Sigmoid colon (tissue), 7 donors: Measurements from ENCODE around the gene GAGE10. TPM values are rescaled to one million over a fixed set of nuclear protein-coding genes. Genes with fewer than 3 reads are reported as not detected.

Experiments
- DNase-seq: peaks from one replicate; pipeline ENCODE4 v3.0.0-alpha.2; 2019
- H3K27ac ChIP-seq, 4 donors: fragments of 200-600 bp; sonication (generic); one replicate each; pipeline ENCODE4 v1.5.1; 2016 to 2019; ENCODE audit warnings: mild to moderate bottlenecking in 1 of 4
- H3K27me3 ChIP-seq, 3 donors: fragments of 200-600 bp; sonication (generic); one replicate each; pipeline ENCODE4 v1.5.1; 2019; ENCODE audit warnings: mild to moderate bottlenecking in 1 of 3
- H3K36me3 ChIP-seq, 4 donors: fragments of 200-600 bp; sonication (generic); one replicate each; pipeline ENCODE4 v1.5.1; 2016 to 2019
- H3K4me1 ChIP-seq, 4 donors: fragments of 200-600 bp; sonication (generic); one replicate each; pipeline ENCODE4 v1.5.1; 2017 to 2019
- H3K4me3 ChIP-seq, 4 donors: fragments of 200-600 bp; sonication (generic); one replicate each; pipeline ENCODE4 v1.5.1; 2017 to 2019; ENCODE audit warnings: mild to moderate bottlenecking in 2 of 4, moderate library complexity in 1 of 4
- H3K9me3 ChIP-seq, 4 donors: fragments of 200-600 bp in 3 of 4; sonication (generic) in 3 of 4; one replicate each; pipeline versions ENCODE4 v1.5.1 to v1.6.1; 2013 to 2019
- EP300 ChIP-seq, 4 donors: sonication (generic); formaldehyde crosslinking; IDR thresholded peaks; one replicate each; pipeline ENCODE4 v1.6.1; 2017; ENCODE audit warnings: antibody characterized with exemption in 4 of 4
- POLR2A ChIP-seq, 2 donors: fragments of 450-650 bp; IDR thresholded peaks; one replicate each; pipeline ENCODE4 v1.6.1; 2016; ENCODE audit warnings: antibody characterized with exemption in 2 of 2, mild to moderate bottlenecking in 2 of 2, moderate library complexity in 2 of 2
- POLR2AphosphoS5 ChIP-seq, 4 donors: sonication (generic); formaldehyde crosslinking; IDR thresholded peaks; one replicate each; pipeline ENCODE4 v1.6.1; 2017; ENCODE audit warnings: antibody characterized with exemption in 4 of 4
- WGBS, 2 donors: extraction: QIAGEN DNeasy Blood & Tissue Kit; methylation state at CpG; one replicate each; pipeline ENCODE4 v1.1.7; 2013; 5-methylcytosine and 5-hydroxymethylcytosine counted together
- intact Hi-C: fragments of 100-400 bp; cut with DNase I; formaldehyde crosslinking; loops from one replicate; pipeline ENCODE4 v1.15.1; 2023
- polyA plus RNA-seq, 3 donors: library from polyadenylated mRNA; stranded (reverse); fragments of 200-250 nt; gene quantifications; one replicate each; pipeline ENCODE4 v1.2.3, GENCODE V29; 2013
- total RNA-seq, 4 donors: library from RNA; depleted of rRNA; stranded (reverse); fragments of >200 nt; gene quantifications; one replicate each; pipeline ENCODE4 v1.1.0, GENCODE V29; 2016
- TF ChIP-seq, protein P1 (sequence below), 4 experiments: fragments of 450-650 bp in 3 of 4; fragments of 200-600 bp in 1 of 4; IDR thresholded peaks; one replicate each; pipeline ENCODE4 v1.5.1; 2016 to 2019; ENCODE audit warnings: antibody characterized with exemption in 4 of 4, mild to moderate bottlenecking in 3 of 4, moderate library complexity in 2 of 4
- donor health status: healthy with polysubstance abuse.
- donor health status: Bipolar disorder and iron deficiency.
- donor health status: healthy.

The GAGE10 gene
- total and polyA plus RNA-seq, 7 donors, result not detected

DNA sequence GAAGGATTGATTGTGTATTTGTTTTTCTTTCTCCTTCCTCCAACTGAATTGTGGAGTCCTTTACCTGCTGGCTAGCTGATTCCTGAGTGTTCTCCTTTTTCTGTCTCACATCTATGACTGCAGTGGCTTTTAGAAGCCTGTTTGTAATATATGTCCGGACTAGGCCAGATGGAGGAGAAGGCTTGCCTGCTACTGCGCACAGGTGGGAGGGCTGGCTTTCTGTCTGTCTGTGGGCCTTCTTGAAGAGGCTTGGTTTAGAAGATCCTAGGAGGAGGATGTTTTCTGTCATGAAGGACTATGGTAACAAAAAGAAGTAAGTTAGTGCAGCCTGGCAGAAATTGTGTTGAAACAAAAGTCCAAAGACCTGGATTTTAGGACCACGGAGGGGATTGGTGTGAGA, 25.4 kb upstream of the GAGE10 start:
- Histone ChIP-seq H3K27me3 (no peaks in the 10 kb centered on the region), H3K9me3 (no peaks in the 10 kb centered on the region), H3K4me3 (no peak overlapping the region), H3K27ac (no peak overlapping the region), H3K36me3 (no peaks in the 10 kb centered on the region), H3K4me1 (peaks cover 0 to 6% (median under 1%) of the 10 kb centered on the region in 4 donors)
- intact Hi-C loops, result no loop called here
- WGBS, 2 donors, result 92 to 93% methylated on average over 3 of the region's 3 CpGs
- TF ChIP-seq POLR2A (IDR thresholded peaks at IDR 0.05) (no peak), EP300 (IDR thresholded peaks at IDR 0.05) (no peak), POLR2AphosphoS5 (IDR thresholded peaks at IDR 0.05) (no peak)
- TF ChIP-seq, protein P1, sequence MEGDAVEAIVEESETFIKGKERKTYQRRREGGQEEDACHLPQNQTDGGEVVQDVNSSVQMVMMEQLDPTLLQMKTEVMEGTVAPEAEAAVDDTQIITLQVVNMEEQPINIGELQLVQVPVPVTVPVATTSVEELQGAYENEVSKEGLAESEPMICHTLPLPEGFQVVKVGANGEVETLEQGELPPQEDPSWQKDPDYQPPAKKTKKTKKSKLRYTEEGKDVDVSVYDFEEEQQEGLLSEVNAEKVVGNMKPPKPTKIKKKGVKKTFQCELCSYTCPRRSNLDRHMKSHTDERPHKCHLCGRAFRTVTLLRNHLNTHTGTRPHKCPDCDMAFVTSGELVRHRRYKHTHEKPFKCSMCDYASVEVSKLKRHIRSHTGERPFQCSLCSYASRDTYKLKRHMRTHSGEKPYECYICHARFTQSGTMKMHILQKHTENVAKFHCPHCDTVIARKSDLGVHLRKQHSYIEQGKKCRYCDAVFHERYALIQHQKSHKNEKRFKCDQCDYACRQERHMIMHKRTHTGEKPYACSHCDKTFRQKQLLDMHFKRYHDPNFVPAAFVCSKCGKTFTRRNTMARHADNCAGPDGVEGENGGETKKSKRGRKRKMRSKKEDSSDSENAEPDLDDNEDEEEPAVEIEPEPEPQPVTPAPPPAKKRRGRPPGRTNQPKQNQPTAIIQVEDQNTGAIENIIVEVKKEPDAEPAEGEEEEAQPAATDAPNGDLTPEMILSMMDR (IDR thresholded peaks at IDR 0.05), result no peak
- peak; percentile 40 for DNase-seq

DNA sequence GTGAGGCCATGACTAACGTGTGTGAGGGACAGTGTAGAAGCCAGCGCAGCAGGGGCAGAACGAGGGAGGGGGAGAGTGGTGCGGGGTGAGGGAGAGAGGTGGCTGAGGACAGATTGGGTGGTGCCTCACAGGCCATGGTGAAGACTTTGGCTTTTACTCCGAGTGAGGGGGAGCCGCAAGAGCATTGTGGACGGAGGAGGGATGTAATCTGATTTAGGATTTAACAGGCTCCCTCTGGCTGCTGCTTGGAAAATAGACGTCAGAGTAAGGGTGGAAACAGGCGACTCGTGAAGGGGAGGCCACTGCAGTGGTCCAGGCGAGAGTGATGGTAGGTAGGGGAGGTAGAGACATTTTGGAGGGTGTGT, 20.8 kb upstream of the GAGE10 start:
- Histone ChIP-seq H3K27ac (no peak overlapping the region), H3K9me3 (no peaks in the 10 kb centered on the region), H3K4me1 (no peaks in the 10 kb centered on the region), H3K4me3 (no peak overlapping the region), H3K27me3 (no peaks in the 10 kb centered on the region), H3K36me3 (no peaks in the 10 kb centered on the region)
- DNase-seq, result peak; percentile 65
- TF ChIP-seq POLR2AphosphoS5 (IDR thresholded peaks at IDR 0.05), result no peak
- TF ChIP-seq, protein P1 (IDR thresholded peaks at IDR 0.05), result peak in 2 of 4 experiments; percentile 14 to 18
- 32 to 57% methylated on average over 11 of the region's 11 CpGs for WGBS, 2 donors
- intact Hi-C loops, result loop anchor here (10.0 kb wide), 1 partner anchor 592 kb away; the partner anchor contains the start of gene USP27X

DNA sequence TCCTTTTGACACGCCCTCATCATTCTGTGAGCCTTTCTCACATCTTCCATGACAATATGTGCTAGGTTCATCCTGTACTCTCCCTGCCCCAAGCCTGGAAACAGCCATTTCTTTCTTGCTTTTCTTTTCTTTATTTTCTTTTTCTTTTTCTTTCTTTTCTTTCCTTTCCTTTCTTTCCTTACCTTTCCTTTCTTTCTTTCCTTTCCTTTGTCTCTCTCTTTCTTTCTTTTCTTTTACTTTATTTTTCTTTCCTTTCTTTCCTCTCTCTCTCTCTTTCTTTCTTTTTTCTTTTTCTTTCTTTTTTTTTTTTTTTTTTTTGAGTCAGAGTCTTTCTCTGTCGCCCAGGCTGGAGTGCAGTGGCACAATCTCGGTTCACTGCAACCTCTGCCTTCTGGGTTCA, 19.2 kb upstream of the GAGE10 start:
- Histone ChIP-seq H3K4me1 (no peaks in the 10 kb centered on the region), H3K4me3 (no peak overlapping the region), H3K36me3 (no peaks in the 10 kb centered on the region), H3K9me3 (no peaks in the 10 kb centered on the region), H3K27me3 (no peaks in the 10 kb centered on the region), H3K27ac (no peak overlapping the region)
- 90 to 91% methylated on average over 3 of the region's 3 CpGs for WGBS, 2 donors
- DNase-seq, result no peak
- intact Hi-C loops, result loop anchor here (10.0 kb wide), 1 partner anchor 591 kb away; the partner anchor contains the start of gene USP27X
- TF ChIP-seq, protein P1 (IDR thresholded peaks at IDR 0.05), result no peak
- no peak for TF ChIP-seq POLR2AphosphoS5 (IDR thresholded peaks at IDR 0.05)
- no peak for TF ChIP-seq POLR2A (IDR thresholded peaks at IDR 0.05)
- no peak for TF ChIP-seq EP300 (IDR thresholded peaks at IDR 0.05)

DNA sequence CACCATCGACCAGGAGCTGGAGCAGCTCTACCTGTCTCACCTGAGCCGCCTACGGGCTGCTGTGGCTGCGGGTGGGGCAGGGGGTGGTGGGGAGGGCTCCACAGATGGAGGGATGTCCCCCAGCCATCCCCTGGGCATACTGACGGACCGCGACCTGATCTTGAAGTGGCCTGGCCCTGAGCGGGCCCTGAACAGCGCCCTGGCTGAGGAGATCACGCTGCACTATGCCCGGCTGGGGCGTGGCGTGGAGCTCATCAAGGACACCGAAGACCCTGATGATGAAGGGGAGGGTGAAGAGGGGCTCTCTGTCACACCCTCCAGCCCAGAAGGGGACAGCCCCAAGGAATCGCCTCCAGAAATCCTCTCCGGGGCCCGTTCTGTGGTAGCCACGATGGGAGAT, 17.3 kb upstream of the GAGE10 start:
- Histone ChIP-seq H3K36me3 (no peaks in the 10 kb centered on the region), H3K4me3 (no peak overlapping the region), H3K27ac (no peak overlapping the region), H3K4me1 (no peaks in the 10 kb centered on the region), H3K27me3 (no peaks in the 10 kb centered on the region), H3K9me3 (no peaks in the 10 kb centered on the region)
- no peak for DNase-seq
- no peak for TF ChIP-seq EP300 (IDR thresholded peaks at IDR 0.05)
- TF ChIP-seq, protein P1 (IDR thresholded peaks at IDR 0.05), result no peak
- no peak for TF ChIP-seq POLR2A (IDR thresholded peaks at IDR 0.05)
- TF ChIP-seq POLR2AphosphoS5 (IDR thresholded peaks at IDR 0.05), result no peak
- 97% methylated on average over 18 of the region's 18 CpGs for WGBS, 2 donors
- intact Hi-C loops, result loop anchor here (10.0 kb wide), 1 partner anchor 589 kb away; the partner anchor contains the start of gene USP27X

DNA sequence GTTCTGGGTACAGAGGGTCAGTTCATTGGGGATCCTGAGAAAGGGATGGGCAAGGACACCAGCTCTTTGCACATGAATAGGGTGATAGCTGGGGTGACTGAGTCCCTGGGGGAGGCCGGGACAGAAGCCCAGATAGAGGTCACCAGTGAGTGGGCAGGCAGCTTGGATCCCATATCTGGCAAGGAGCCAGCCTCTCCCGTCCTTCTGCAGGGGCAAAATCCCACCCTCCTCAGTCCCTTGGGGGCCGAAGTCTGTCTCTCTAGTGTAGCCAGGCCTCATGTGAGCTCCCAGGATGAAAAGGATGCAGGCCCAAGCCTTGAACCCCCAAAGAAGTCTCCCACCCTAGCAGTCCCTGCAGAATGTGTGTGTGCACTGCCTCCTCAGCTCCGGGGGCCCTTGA, 16.9 kb upstream of the GAGE10 start:
- no peak overlapping the region for H3K4me3 ChIP-seq
- TF ChIP-seq, protein P1 (IDR thresholded peaks at IDR 0.05), result no peak
- TF ChIP-seq EP300 (IDR thresholded peaks at IDR 0.05) (no peak), POLR2AphosphoS5 (IDR thresholded peaks at IDR 0.05) (no peak), POLR2A (IDR thresholded peaks at IDR 0.05) (no peak)
- WGBS, 2 donors, result 84 to 88% methylated on average over 4 of the region's 4 CpGs
- no peaks in the 10 kb centered on the region for H3K27me3 ChIP-seq
- H3K4me1 ChIP-seq, result no peaks in the 10 kb centered on the region
- no peak for DNase-seq
- H3K27ac ChIP-seq, result no peak overlapping the region
- H3K9me3 ChIP-seq, result no peaks in the 10 kb centered on the region
- intact Hi-C loops, result loop anchor here (10.0 kb wide), 1 partner anchor 588 kb away; the partner anchor contains the start of gene USP27X
- no peaks in the 10 kb centered on the region for H3K36me3 ChIP-seq
